Activated CD8-positive, alpha-beta memory T cell treated with anti-CD3 and anti-CD28 coated beads, Interleukin-2, amount 50 U/mL, for 48 hours (primary cell): ENCODE results near the gene GAGE10.
"Not testable (repeated sequence)": the region's sequence is repeated elsewhere in the genome, so short reads cannot be mapped to it uniquely, and the experiment has no call there.

Experiments used
- DNase-seq: peaks from one replicate; pipeline ENCODE4 v3.0.0-alpha.2; 2020

GAGE10 gene

GRCh38 chrX:49330421-49330820 is 27.0 kb downstream of the GAGE10 start:
- DNase-seq: not testable (repeated sequence)

GRCh38 chrX:49331282-49331681 is 27.8 kb downstream of the GAGE10 start, which contains the start of gene GAGE13:
TSS of gene GAGE13 (plus strand) at chrX:49331582. CDS start at chrX:49332738, 1,156 bp downstream.
- DNase-seq: not testable (repeated sequence)

GRCh38 chrX:49331841-49332240 is 28.4 kb downstream of the GAGE10 start:
- not testable (repeated sequence) for DNase-seq

- DNase-seq: peak; percentile 54
Measured at GRCh38 chrX:49341449-49341848, 38.0 kb downstream of the GAGE10 start.

GRCh38 chrX:49344496-49345175 is 41.2 kb downstream of the GAGE10 start:
- DNase-seq: not testable (repeated sequence)

GRCh38 chrX:49345402-49345801 is 42.0 kb downstream of the GAGE10 start:
- DNase-seq: not testable (repeated sequence)

GRCh38 chrX:49346150-49346549 is 42.7 kb downstream of the GAGE10 start:
- DNase-seq: not testable (repeated sequence)
